IMR-90 (cell line): ENCODE measurements around the gene POTEC. TPM values are rescaled to one million over a fixed set of nuclear protein-coding genes. Genes with fewer than 3 reads are reported as not detected.
"Not testable (repeated sequence)": the region's sequence is repeated elsewhere in the genome, so short reads cannot be mapped to it uniquely, and the experiment has no call there.

Experiments
- ATAC-seq: fragments of 200-7000 bp; cut with Tn5 transposase; 2 replicates; pipeline ENCODE4 v1.9.1; 2020; ENCODE audit warnings: low read depth, mild to moderate bottlenecking, moderate library complexity
- BruUV-seq: library from RNA; stranded (reverse); fragments of 400-500 nt; replicated peaks from 2 replicates; lab custom pipeline; 2021; lab: Mats Ljungman, UMichigan
- CTCF ChIA-PET: fragments of 300-600 bp; formaldehyde crosslinking; extraction: SDS; loops from one replicate; lab custom pipeline; 2021; ENCODE audit warnings: antibody characterized with exemption; lab: Yijun Ruan, JAX
- POLR2A ChIA-PET: fragments of 300-600 bp; sonication (Branson Sonifier 250); formaldehyde crosslinking; loops from one replicate; lab custom pipeline; 2022; ENCODE audit warnings: antibody characterized with exemption; ENCODE audit not compliant: unreplicated experiment; lab: Charles Lee
- DNase-seq: peaks from one replicate; pipeline ENCODE4 v3.0.0; 2013
- H2AFZ ChIP-seq: replicated peaks from 2 replicates; pipeline ENCODE3; 2013; ENCODE audit warnings: low read length, mild to moderate bottlenecking; ENCODE audit not compliant: poor library complexity
- H2AK5ac ChIP-seq: 2 replicates; pipeline ENCODE4 v1.6.1; 2013; ENCODE audit warnings: low read depth, low read length, inconsistent platforms
- H2AK9ac ChIP-seq: replicated peaks from 2 replicates; pipeline ENCODE3; 2013; ENCODE audit warnings: mild to moderate bottlenecking, low read depth, low read length, moderate library complexity; ENCODE audit not compliant: poor library complexity
- H2BK120ac ChIP-seq: 2 replicates; pipeline ENCODE4 v1.6.1; 2013; ENCODE audit warnings: low read depth, low read length, inconsistent platforms
- H2BK15ac ChIP-seq: 3 replicates; pipeline ENCODE4 v1.6.1; 2013; ENCODE audit warnings: low read depth, low read length, inconsistent platforms
- H2BK20ac ChIP-seq: 2 replicates; pipeline ENCODE4 v1.6.1; 2013; ENCODE audit warnings: low read depth, mild to moderate bottlenecking, inconsistent platforms, low read length, moderate library complexity
- H2BK5ac ChIP-seq: 2 replicates; pipeline ENCODE4 v1.6.1; 2013; ENCODE audit warnings: mild to moderate bottlenecking, low read depth, low read length, inconsistent platforms; ENCODE audit not compliant: poor library complexity, severe bottlenecking
- H3K14ac ChIP-seq: replicated peaks from 2 replicates; pipeline ENCODE4 v1.6.1; 2013; ENCODE audit warnings: low read depth, low read length, inconsistent platforms
- H3K18ac ChIP-seq: 2 replicates; pipeline ENCODE4 v1.6.1; 2013; ENCODE audit warnings: low read depth, low read length, control low read depth
- H3K23ac ChIP-seq: 2 replicates; pipeline ENCODE4 v1.6.1; 2013; ENCODE audit warnings: low read depth, low read length, inconsistent platforms
- H3K27ac ChIP-seq: 2 replicates; pipeline ENCODE4 v1.5.1; 2013; ENCODE audit warnings: mild to moderate bottlenecking, control low read depth, low read length; ENCODE audit not compliant: insufficient read depth
- H3K27me3 ChIP-seq: 2 replicates; pipeline ENCODE4 v1.6.1; 2013; ENCODE audit warnings: low read length; ENCODE audit not compliant: control insufficient read depth, insufficient read depth
- H3K36me3 ChIP-seq: 2 replicates; pipeline ENCODE4 v1.6.1; 2013; ENCODE audit warnings: low read length, mixed read lengths; ENCODE audit not compliant: control insufficient read depth, insufficient read depth
- H3K4ac ChIP-seq: 2 replicates; pipeline ENCODE4 v1.6.1; 2013; ENCODE audit warnings: low read depth, low read length, inconsistent platforms
- H3K4me1 ChIP-seq: 2 replicates; pipeline ENCODE4 v1.6.1; 2013; ENCODE audit warnings: low read length, mixed read lengths; ENCODE audit not compliant: control insufficient read depth, insufficient read depth
- H3K4me2 ChIP-seq: 2 replicates; pipeline ENCODE4 v1.6.1; 2013; ENCODE audit warnings: low read depth, mild to moderate bottlenecking, control low read depth, low read length, moderate library complexity
- H3K4me3 ChIP-seq: 2 replicates; pipeline ENCODE4 v1.5.1; 2013; ENCODE audit warnings: low read depth, mild to moderate bottlenecking, control low read depth, low read length, moderate library complexity; ENCODE audit not compliant: insufficient read depth
- H3K56ac ChIP-seq: 2 replicates; pipeline ENCODE4 v1.6.1; 2013; ENCODE audit warnings: low read length, inconsistent platforms; ENCODE audit not compliant: insufficient read depth; ENCODE audit errors: extremely low read depth
- H3K79me1 ChIP-seq, 2 experiments: 2 replicates each; pipeline ENCODE4 v1.6.1; 2013; ENCODE audit warnings: low read length in 2 of 2, inconsistent platforms in 1 of 2, low read depth in 1 of 2
- H3K9ac ChIP-seq: 2 replicates; pipeline ENCODE4 v1.6.1; 2013; ENCODE audit warnings: low read depth, low read length, control low read depth
- H3K9me1 ChIP-seq: 2 replicates; pipeline ENCODE4 v1.6.1; 2013; ENCODE audit warnings: low read length, inconsistent platforms; ENCODE audit not compliant: insufficient read depth
- H3K9me3 ChIP-seq: 2 replicates; pipeline ENCODE4 v1.6.1; 2013; ENCODE audit warnings: low read length; ENCODE audit not compliant: control insufficient read depth, insufficient read depth
- H4K20me1 ChIP-seq: 2 replicates; pipeline ENCODE4 v1.6.1; 2013; ENCODE audit warnings: low read length, inconsistent platforms; ENCODE audit not compliant: insufficient read depth
- H4K5ac ChIP-seq: 2 replicates; pipeline ENCODE4 v1.6.1; 2013; ENCODE audit warnings: mild to moderate bottlenecking, low read depth, low read length, control low read depth
- H4K8ac ChIP-seq, 2 experiments: 2 replicates each; pipeline ENCODE4 v1.6.1; 2013; ENCODE audit warnings: low read depth in 2 of 2, low read length in 2 of 2, control low read depth in 1 of 2, inconsistent platforms in 1 of 2
- H4K91ac ChIP-seq: 2 replicates; pipeline ENCODE4 v1.6.1; 2013; ENCODE audit warnings: low read depth, low read length, inconsistent platforms; ENCODE audit not compliant: insufficient read depth
- WGBS, 2 experiments: methylation state at CpG; one replicate each; pipeline versions ENCODE4 v1.1.5 to v1.1.7; 2013; ENCODE audit warnings: missing lambda C conversion rate in 2 of 2; ENCODE audit not compliant: insufficient read length in 1 of 2; ENCODE audit errors: extremely low coverage in 2 of 2; 5-methylcytosine and 5-hydroxymethylcytosine counted together
- dilution Hi-C: fragments of 300-500 bp; cut with HindIII; formaldehyde crosslinking; loops from one replicate; pipeline ENCODE4 v1.14.3; 2018; ENCODE audit warnings: low sequenced_read_pairs; ENCODE audit not compliant: unreplicated experiment
- in situ Hi-C: fragments of 300-500 bp; cut with MboI; formaldehyde crosslinking; loops from 3 replicates; pipeline ENCODE4 v1.14.3; 2019; ENCODE audit warnings: low sequenced_read_pairs, inconsistent platforms, mixed read lengths
- intact Hi-C: fragments of 100-400 bp; cut with micrococcal nuclease; formaldehyde crosslinking; loops from 2 replicates; pipeline ENCODE4 v1.10.0; 2022
- polyA plus RNA-seq, 3 experiments: library from polyadenylated mRNA; depleted of rRNA; stranded (reverse); fragments of >200 nt; gene quantifications; 2 replicates each; pipeline ENCODE4 v1.2.3, GENCODE V29; 2012; ENCODE audit warnings: low replicate concordance in 1 of 3
- total RNA-seq: library from RNA; depleted of rRNA; stranded (reverse); fragments of >200 nt; gene quantifications from 2 replicates; pipeline ENCODE4 v1.2.3, GENCODE V29; 2012

Gene POTEC
- total and polyA plus RNA-seq, 2 of the 4 experiments (the other 2 are of a cell fraction), result not detected

GRCh38 chr18:14510707-14511106 is 32.7 kb downstream of the POTEC start:
- H2AK5ac ChIP-seq, H2BK5ac ChIP-seq, H4K20me1 ChIP-seq, dilution Hi-C loops, H2AK9ac ChIP-seq, H3K36me3 ChIP-seq, H2BK20ac ChIP-seq, in situ Hi-C loops, H3K27ac ChIP-seq, H4K8ac ChIP-seq, H3K14ac ChIP-seq, H3K23ac ChIP-seq, BruUV-seq, H3K18ac ChIP-seq, intact Hi-C loops, H3K27me3 ChIP-seq, H3K9me3 ChIP-seq, H3K9me1 ChIP-seq, H3K4me2 ChIP-seq, H2BK15ac ChIP-seq, H3K4me3 ChIP-seq, H3K56ac ChIP-seq, H3K9ac ChIP-seq, H2BK120ac ChIP-seq, POLR2A ChIA-PET, H4K91ac ChIP-seq, H3K4me1 ChIP-seq, H3K4ac ChIP-seq, H4K5ac ChIP-seq, CTCF ChIA-PET, DNase-seq, ATAC-seq, H3K79me1 ChIP-seq, H2AFZ ChIP-seq: not testable (repeated sequence)
- no CpG with 5 or more reads among the region's 3 CpGs for WGBS, 2 experiments

GRCh38 chr18:14503691-14504090 is 39.7 kb downstream of the POTEC start:
- H2BK15ac ChIP-seq, H3K4me3 ChIP-seq, H3K4me1 ChIP-seq, H2BK120ac ChIP-seq, BruUV-seq, H3K14ac ChIP-seq, H3K9me3 ChIP-seq, DNase-seq, H3K27ac ChIP-seq, POLR2A ChIA-PET, H3K9me1 ChIP-seq, H4K8ac ChIP-seq, H3K79me1 ChIP-seq, ATAC-seq, H2BK5ac ChIP-seq, H3K9ac ChIP-seq, H4K91ac ChIP-seq, H3K4ac ChIP-seq, CTCF ChIA-PET, H3K27me3 ChIP-seq, H2AFZ ChIP-seq, H2AK5ac ChIP-seq, H3K23ac ChIP-seq, H4K5ac ChIP-seq, H3K56ac ChIP-seq, H2AK9ac ChIP-seq, H3K36me3 ChIP-seq, intact Hi-C loops, dilution Hi-C loops, H3K18ac ChIP-seq, H4K20me1 ChIP-seq, in situ Hi-C loops, H2BK20ac ChIP-seq, H3K4me2 ChIP-seq: not testable (repeated sequence)
- no CpG with 5 or more reads among the region's 8 CpGs for WGBS, 2 experiments
